Measurements from ENCODE around the gene OSTN.
A peak's percentile ranks its signal among the peaks of the same experiment; 100 is the strongest.
"Not testable (repeated sequence)": the region's sequence is repeated elsewhere in the genome, so short reads cannot be mapped to it uniquely, and the experiment has no call there.

OSTN gene

GRCh38 chr3:191244242-191244867, 45.3 kb downstream of the OSTN start:
- no peaks in the 10 kb centered on the region for H3K36me3 ChIP-seq (replicated peaks)
- in situ Hi-C loops (cut with HindIII; ENCODE audit: low pct_ligation_motif_present, low sequenced_read_pairs), result no loop called here
- peak; percentile 25 for TF ChIP-seq CTCF (IDR thresholded peaks at IDR 0.05; ENCODE audit: low read depth, low read length, missing control alignments)
- no peak for DNase-seq
- H3K27ac ChIP-seq, result no peak overlapping the region
- no peaks in the 10 kb centered on the region for H3K27me3 ChIP-seq (replicated peaks)
- no peak overlapping the region for H3K4me3 ChIP-seq (ENCODE audit: low read depth, low read length)

DNA sequence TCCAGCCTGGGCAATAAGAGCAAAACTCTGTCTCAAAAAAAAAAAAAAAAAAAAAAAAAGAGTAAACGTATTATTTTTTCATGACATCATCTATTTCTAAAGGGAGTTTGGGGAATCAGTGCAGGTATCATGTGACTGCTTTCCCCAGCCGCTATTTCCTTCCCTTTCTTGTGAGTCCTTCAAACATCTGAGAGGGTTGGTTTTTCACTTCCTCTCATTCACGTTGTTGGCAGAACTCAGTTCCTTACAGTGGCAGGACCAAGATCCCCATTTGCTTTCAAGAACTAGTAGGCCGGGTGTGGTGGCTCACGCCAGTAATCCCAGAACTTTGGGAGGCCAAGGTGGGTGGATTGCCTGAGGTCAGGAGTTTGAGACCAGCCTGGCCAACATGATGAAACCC, 47.0 kb downstream of the OSTN start:
- DNase-seq; H3K27ac ChIP-seq; H3K27me3 ChIP-seq (replicated peaks); H3K4me3 ChIP-seq (ENCODE audit: low read depth, low read length); H3K36me3 ChIP-seq (replicated peaks); in situ Hi-C loops (cut with HindIII; ENCODE audit: low pct_ligation_motif_present, low sequenced_read_pairs): not testable (repeated sequence)

- no peak overlapping the region for H3K4me3 ChIP-seq (ENCODE audit: low read depth, low read length)
- H3K27me3 ChIP-seq (replicated peaks), result no peaks in the 10 kb centered on the region
- H3K27ac ChIP-seq, result no peak overlapping the region
- no peaks in the 10 kb centered on the region for H3K36me3 ChIP-seq (replicated peaks)
- TF ChIP-seq CTCF (IDR thresholded peaks at IDR 0.05; ENCODE audit: low read depth, low read length, missing control alignments), result no peak
- DNase-seq, result peak; percentile 85
- in situ Hi-C loops (cut with HindIII; ENCODE audit: low pct_ligation_motif_present, low sequenced_read_pairs), result no loop called here
Observed at GRCh38 chr3:191246630-191247029, 47.6 kb downstream of the OSTN start.

GRCh38 chr3:191253089-191253799, 54.2 kb downstream of the OSTN start:
- in situ Hi-C loops (cut with HindIII; ENCODE audit: low pct_ligation_motif_present, low sequenced_read_pairs), result no loop called here
- no peak for DNase-seq
- H3K4me3 ChIP-seq (ENCODE audit: low read depth, low read length), result no peak overlapping the region
- no peaks in the 10 kb centered on the region for H3K27me3 ChIP-seq (replicated peaks)
- no peak overlapping the region for H3K27ac ChIP-seq
- TF ChIP-seq CTCF (IDR thresholded peaks at IDR 0.05; ENCODE audit: low read depth, low read length, missing control alignments), result no peak
- H3K36me3 ChIP-seq (replicated peaks), result no peaks in the 10 kb centered on the region

- H3K36me3 ChIP-seq (replicated peaks), result no peaks in the 10 kb centered on the region
- in situ Hi-C loops (cut with HindIII; ENCODE audit: low pct_ligation_motif_present, low sequenced_read_pairs), result no loop called here
- no peak overlapping the region for H3K4me3 ChIP-seq (ENCODE audit: low read depth, low read length)
- no peak for DNase-seq
- no peaks in the 10 kb centered on the region for H3K27me3 ChIP-seq (replicated peaks)
- no peak overlapping the region for H3K27ac ChIP-seq
- TF ChIP-seq CTCF (IDR thresholded peaks at IDR 0.05; ENCODE audit: low read depth, low read length, missing control alignments), result no peak
Observed at GRCh38 chr3:191254098-191254873, 55.2 kb downstream of the OSTN start.

DNA sequence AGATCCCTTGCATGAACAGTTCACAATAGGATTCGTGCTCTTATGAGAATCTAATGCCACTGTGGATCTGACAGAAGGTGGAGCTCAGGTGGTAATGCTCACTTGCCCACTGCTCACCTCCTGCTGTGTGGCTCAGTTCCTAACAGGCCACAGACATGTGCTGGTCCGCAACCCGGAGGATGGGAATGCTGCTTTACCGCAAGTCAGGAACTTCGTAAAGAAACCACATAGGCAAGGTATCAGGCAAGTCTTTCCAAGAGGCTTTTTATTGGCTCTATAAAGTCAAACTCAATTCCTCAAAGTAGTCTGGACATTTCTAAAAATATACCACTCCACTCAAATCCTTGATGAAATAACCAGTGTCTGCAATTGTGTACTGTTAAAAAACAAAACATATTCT, 56.1 kb downstream of the OSTN start:
- in situ Hi-C loops (cut with HindIII; ENCODE audit: low pct_ligation_motif_present, low sequenced_read_pairs), result no loop called here
- Histone ChIP-seq H3K27ac (no peak overlapping the region), H3K4me3 (ENCODE audit: low read depth, low read length) (no peak overlapping the region), H3K27me3 (replicated peaks) (no peaks in the 10 kb centered on the region), H3K36me3 (replicated peaks) (no peaks in the 10 kb centered on the region)
- no peak for TF ChIP-seq CTCF (IDR thresholded peaks at IDR 0.05; ENCODE audit: low read depth, low read length, missing control alignments)
- DNase-seq, result no peak

Data from brain microvascular endothelial cell (primary cell).